Measurements from ENCODE around the gene PTPN6.

The PTPN6 gene

DNA sequence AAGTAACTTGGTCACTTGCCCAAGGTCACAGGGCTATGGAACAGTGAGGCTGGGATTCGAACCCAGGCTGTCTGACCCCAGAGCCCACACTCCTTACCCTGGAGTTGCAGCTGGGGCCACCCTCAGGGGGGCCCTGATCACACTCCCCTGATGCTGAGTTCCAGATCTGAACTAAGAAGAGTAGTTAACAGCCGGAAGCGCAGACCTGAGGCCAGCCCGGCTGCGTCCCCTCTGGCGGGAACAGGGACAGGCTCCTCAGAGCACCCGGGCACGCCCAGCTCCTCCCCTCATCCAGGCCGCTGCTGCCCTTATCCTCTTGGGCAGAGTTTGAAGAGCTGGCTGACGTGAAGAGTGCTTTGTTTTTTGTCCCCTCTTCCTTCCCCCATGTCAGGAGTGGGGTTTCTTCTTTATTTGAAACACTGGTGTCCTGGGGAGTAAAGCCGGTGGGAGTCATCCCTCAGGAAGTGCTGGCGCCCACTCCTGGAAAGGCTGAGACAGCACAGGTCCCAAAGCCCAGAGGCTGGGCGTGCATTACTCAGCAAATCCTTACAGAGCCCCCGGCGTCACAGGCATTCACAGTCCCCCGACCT lies 10.6 kb downstream of the PTPN6 start:
- Histone ChIP-seq H3K4me1 (ENCODE audit: control insufficient read depth, insufficient read depth, low read depth, low read length) (peaks cover 16% of the 10 kb centered on the region), H2AK5ac (ENCODE audit: low read length, severe bottlenecking) (peak overlapping the region; percentile 1), H3K4me3 (ENCODE audit: insufficient read depth in 1 of 2, low read depth in 1 of 2, low read length in 2 of 2) (peak overlapping the region in 1 of 2 experiments; percentile 65), H3K4me2 (ENCODE audit: low read length, poor library complexity, severe bottlenecking) (peak overlapping the region; percentile 3), H2BK120ac (ENCODE audit: low read depth, low read length) (peak overlapping the region; percentile 81), H3K36me3 (ENCODE audit: control insufficient read depth in 1 of 2, insufficient read depth in 2 of 2, low read depth in 1 of 2, low read length in 2 of 2) (peaks cover 28 to 43% of the 10 kb centered on the region in 2 experiments), H3K79me1 (replicated peaks; ENCODE audit: low read length, poor library complexity, severe bottlenecking) (no peaks in the 10 kb centered on the region), H2BK12ac (ENCODE audit: low read length in 2 of 2) (peak overlapping the region in 1 of 2 experiments; percentile 38), H4K91ac (ENCODE audit: low read length) (peak overlapping the region; percentile 88), H3K14ac (ENCODE audit: low read length in 2 of 2) (no peak overlapping the region), H4K8ac (ENCODE audit: low read length) (peak overlapping the region; percentile 98), H3K23ac (ENCODE audit: low read length in 2 of 2) (no peak overlapping the region), H3K4ac (ENCODE audit: low read depth in 1 of 2, low read length in 2 of 2) (peak overlapping the region; percentile 25 to 42), H3K9ac (ENCODE audit: low read length) (peak overlapping the region; percentile 79), H3K27ac (ENCODE audit: low read length, poor library complexity, severe bottlenecking) (no peak overlapping the region), H3K27me3 (ENCODE audit: control insufficient read depth in 1 of 2, insufficient read depth in 1 of 2, low read length in 2 of 2) (peaks cover 0 to 3% of the 10 kb centered on the region in 2 experiments), H2BK15ac (ENCODE audit: low read depth, poor library complexity, severe bottlenecking) (peak overlapping the region; percentile 96), H3K9me3 (ENCODE audit: control insufficient read depth, low read length) (no peaks in the 10 kb centered on the region), H2AFZ (ENCODE audit: low read depth, low read length) (peak overlapping the region; percentile 1), H3K18ac (ENCODE audit: low read depth in 1 of 2, low read length in 2 of 2) (peak overlapping the region; percentile 82 to 94), H2BK5ac (ENCODE audit: low read depth, low read length, poor library complexity, severe bottlenecking) (no peak overlapping the region)
- DNase-seq: peak; percentile 91
- 14% methylated on average over 13 of the region's 16 CpGs for WGBS

DNA sequence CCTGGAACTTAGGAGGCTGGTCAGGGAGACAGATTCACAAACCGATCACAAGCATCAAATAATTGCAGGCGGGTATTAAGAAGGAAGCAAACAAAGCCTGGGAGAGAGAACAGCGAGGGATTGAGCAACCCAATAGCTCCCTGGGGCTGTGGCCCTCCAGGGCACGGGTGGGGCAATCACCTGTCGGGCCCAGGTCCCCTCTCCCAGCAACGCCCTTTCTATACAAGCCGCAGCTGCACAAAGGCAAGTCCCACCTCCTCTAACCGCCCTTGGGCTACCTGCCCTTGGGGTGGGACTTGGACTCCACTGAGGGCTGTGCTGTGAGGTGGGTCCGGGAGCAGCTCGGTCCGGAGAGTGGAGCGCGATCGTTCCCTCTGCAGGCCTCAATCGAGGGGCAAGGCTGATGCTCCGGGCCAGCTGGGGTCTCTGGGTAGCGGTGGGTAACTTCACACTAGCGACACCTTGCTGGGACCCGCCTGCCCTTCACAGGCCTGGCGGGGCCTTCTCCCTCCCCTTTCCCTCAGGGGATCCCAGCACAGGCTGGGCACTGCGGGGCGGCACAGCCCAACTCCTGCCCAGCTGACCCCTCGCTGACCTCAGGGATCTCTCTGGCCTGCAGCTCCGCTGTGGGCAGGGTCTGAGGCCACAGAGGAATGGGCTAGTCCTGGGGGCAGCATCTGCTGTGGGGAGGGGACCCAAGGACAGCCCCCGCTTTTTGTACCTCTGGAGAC lies 11.3 kb downstream of the PTPN6 start:
- Histone ChIP-seq H3K4me2 (ENCODE audit: low read length, poor library complexity, severe bottlenecking) (peak overlapping the region; percentile 3), H3K9me3 (ENCODE audit: control insufficient read depth, low read length) (no peaks in the 10 kb centered on the region), H3K4me3 (ENCODE audit: insufficient read depth in 1 of 2, low read depth in 1 of 2, low read length in 2 of 2) (peak overlapping the region in 1 of 2 experiments; percentile 65), H3K4me1 (ENCODE audit: control insufficient read depth, insufficient read depth, low read depth, low read length) (peaks cover 16% of the 10 kb centered on the region), H2BK12ac (ENCODE audit: low read length in 2 of 2) (peak overlapping the region; percentile 43 to 80), H3K18ac (ENCODE audit: low read depth in 1 of 2, low read length in 2 of 2) (peak overlapping the region; percentile 82 to 96), H3K27ac (ENCODE audit: low read length, poor library complexity, severe bottlenecking) (peak overlapping the region; percentile 4), H3K14ac (ENCODE audit: low read length in 2 of 2) (no peak overlapping the region), H2AFZ (ENCODE audit: low read depth, low read length) (peak overlapping the region; percentile 10), H3K4ac (ENCODE audit: low read depth in 1 of 2, low read length in 2 of 2) (peak overlapping the region; percentile 14 to 97), H2BK15ac (ENCODE audit: low read depth, poor library complexity, severe bottlenecking) (peak overlapping the region; percentile 96), H2AK5ac (ENCODE audit: low read length, severe bottlenecking) (peak overlapping the region; percentile 42), H3K23ac (ENCODE audit: low read length in 2 of 2) (no peak overlapping the region), H4K91ac (ENCODE audit: low read length) (peak overlapping the region; percentile 97), H2BK5ac (ENCODE audit: low read depth, low read length, poor library complexity, severe bottlenecking) (no peak overlapping the region), H3K9ac (ENCODE audit: low read length) (peak overlapping the region; percentile 79), H3K79me1 (replicated peaks; ENCODE audit: low read length, poor library complexity, severe bottlenecking) (peaks cover 5% of the 10 kb centered on the region), H3K27me3 (ENCODE audit: control insufficient read depth in 1 of 2, insufficient read depth in 1 of 2, low read length in 2 of 2) (no peaks in the 10 kb centered on the region), H3K36me3 (ENCODE audit: control insufficient read depth in 1 of 2, insufficient read depth in 2 of 2, low read depth in 1 of 2, low read length in 2 of 2) (peaks cover 35 to 44% of the 10 kb centered on the region in 2 experiments), H4K8ac (ENCODE audit: low read length) (peak overlapping the region; percentile 98), H2BK120ac (ENCODE audit: low read depth, low read length) (peak overlapping the region; percentile 81)
- DNase-seq: no peak
- 68% methylated on average over 23 of the region's 25 CpGs for WGBS

DNA sequence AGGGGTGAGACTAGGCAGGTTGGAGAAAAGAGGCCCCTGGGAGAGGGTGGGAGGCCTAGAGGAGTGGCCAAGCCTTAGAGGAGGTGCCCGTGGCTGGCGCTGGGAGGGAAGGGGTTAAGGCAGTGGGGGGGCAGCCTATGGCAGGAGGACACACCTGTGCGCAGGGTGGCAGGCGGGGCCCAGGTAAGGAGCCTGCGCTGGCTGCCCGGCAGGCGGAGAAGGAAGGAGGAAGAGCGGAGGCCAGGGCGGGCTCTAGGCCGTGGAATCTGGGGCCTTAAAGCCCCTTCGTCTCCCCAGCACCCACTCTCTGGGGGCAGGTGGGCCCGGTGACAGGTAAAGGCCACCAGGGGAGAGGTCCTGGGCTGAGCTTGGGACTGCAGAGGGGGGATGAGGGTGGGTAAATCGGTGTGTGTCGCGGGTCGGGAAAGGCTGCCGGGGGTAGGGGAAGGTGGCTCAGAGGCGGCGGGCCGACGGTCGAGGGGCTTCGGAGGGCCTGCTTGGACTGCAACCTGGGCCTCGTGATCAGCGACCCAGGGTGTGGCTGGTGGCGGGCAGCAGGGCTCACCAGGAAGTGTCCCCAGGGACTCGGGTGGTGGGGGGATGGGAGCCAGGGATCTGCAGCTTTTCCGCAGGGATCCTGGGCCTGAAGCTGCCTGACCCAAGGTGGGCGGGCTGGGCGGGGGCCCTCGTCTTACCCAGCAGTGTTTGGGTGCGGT lies 12.0 kb downstream of the PTPN6 start:
- Histone ChIP-seq H2BK15ac (ENCODE audit: low read depth, poor library complexity, severe bottlenecking) (peak overlapping the region; percentile 41), H3K27me3 (ENCODE audit: control insufficient read depth in 1 of 2, insufficient read depth in 1 of 2, low read length in 2 of 2) (no peaks in the 10 kb centered on the region), H3K18ac (ENCODE audit: low read depth in 1 of 2, low read length in 2 of 2) (peak overlapping the region in 1 of 2 experiments; percentile 24), H3K79me1 (replicated peaks; ENCODE audit: low read length, poor library complexity, severe bottlenecking) (peaks cover 11% of the 10 kb centered on the region), H3K4me2 (ENCODE audit: low read length, poor library complexity, severe bottlenecking) (no peak overlapping the region), H2BK12ac (ENCODE audit: low read length in 2 of 2) (peak overlapping the region; percentile 51 to 80), H3K23ac (ENCODE audit: low read length in 2 of 2) (no peak overlapping the region), H2BK5ac (ENCODE audit: low read depth, low read length, poor library complexity, severe bottlenecking) (no peak overlapping the region), H2AFZ (ENCODE audit: low read depth, low read length) (peak overlapping the region; percentile 10), H3K9ac (ENCODE audit: low read length) (peak overlapping the region; percentile 79), H2AK5ac (ENCODE audit: low read length, severe bottlenecking) (peak overlapping the region; percentile 42), H3K9me3 (ENCODE audit: control insufficient read depth, low read length) (no peaks in the 10 kb centered on the region), H3K4ac (ENCODE audit: low read depth in 1 of 2, low read length in 2 of 2) (peak overlapping the region; percentile 56 to 97), H4K91ac (ENCODE audit: low read length) (peak overlapping the region; percentile 97), H3K4me1 (ENCODE audit: control insufficient read depth, insufficient read depth, low read depth, low read length) (peaks cover 20% of the 10 kb centered on the region), H3K27ac (ENCODE audit: low read length, poor library complexity, severe bottlenecking) (no peak overlapping the region), H3K4me3 (ENCODE audit: insufficient read depth in 1 of 2, low read depth in 1 of 2, low read length in 2 of 2) (no peak overlapping the region), H4K8ac (ENCODE audit: low read length) (no peak overlapping the region), H3K36me3 (ENCODE audit: control insufficient read depth in 1 of 2, insufficient read depth in 2 of 2, low read depth in 1 of 2, low read length in 2 of 2) (peaks cover 42 to 50% of the 10 kb centered on the region in 2 experiments), H3K14ac (ENCODE audit: low read length in 2 of 2) (no peak overlapping the region), H2BK120ac (ENCODE audit: low read depth, low read length) (no peak overlapping the region)
- 85% methylated on average over 27 of the region's 32 CpGs for WGBS
- no peak for DNase-seq
